Neuronal stem cell (in vitro differentiated cells): ENCODE data around the gene MROH7.
A peak's percentile ranks its signal among the peaks of the same experiment; 100 is the strongest.

Experiments
- DNase-seq: peaks from one replicate; pipeline ENCODE4 v3.0.0-alpha.2; 2013; ENCODE audit warnings: low spot score
- H2AFZ ChIP-seq: one replicate; pipeline ENCODE4 v1.6.1; 2013; ENCODE audit warnings: mild to moderate bottlenecking, low read length, inconsistent platforms
- H2AK5ac ChIP-seq: 2 replicates; pipeline ENCODE4 v1.6.1; 2013; ENCODE audit warnings: low read depth, mild to moderate bottlenecking, inconsistent platforms, low read length, moderate library complexity, mixed read lengths
- H2BK120ac ChIP-seq: 2 replicates; pipeline ENCODE4 v1.6.1; 2013; ENCODE audit warnings: low read depth, mild to moderate bottlenecking, inconsistent platforms, low read length, moderate library complexity, mixed read lengths
- H2BK12ac ChIP-seq: one replicate; pipeline ENCODE4 v1.6.1; 2013; ENCODE audit warnings: low read length, inconsistent platforms
- H2BK15ac ChIP-seq: 2 replicates; pipeline ENCODE4 v1.6.1; 2013; ENCODE audit warnings: mild to moderate bottlenecking, low read length, inconsistent platforms, mixed read lengths
- H2BK5ac ChIP-seq: one replicate; pipeline ENCODE4 v1.6.1; 2013; ENCODE audit warnings: inconsistent platforms, mild to moderate bottlenecking, low read length, moderate library complexity
- H3K14ac ChIP-seq: one replicate; pipeline ENCODE4 v1.6.1; 2013; ENCODE audit warnings: low read length, inconsistent platforms
- H3K18ac ChIP-seq: 2 replicates; pipeline ENCODE4 v1.6.1; 2013; ENCODE audit warnings: low read length, inconsistent platforms
- H3K23ac ChIP-seq: 2 replicates; pipeline ENCODE4 v1.6.1; 2013; ENCODE audit warnings: low read depth, mild to moderate bottlenecking, mixed read lengths, low read length, inconsistent platforms; ENCODE audit not compliant: poor library complexity
- H3K27ac ChIP-seq: replicated peaks from 3 replicates; pipeline ENCODE4 v1.5.1; 2013; ENCODE audit warnings: low read length, inconsistent platforms
- H3K27me3 ChIP-seq, 3 experiments: 2 replicates each; pipeline ENCODE4 v1.6.1; 2013; ENCODE audit warnings: low read length in 3 of 3, mild to moderate bottlenecking in 2 of 3, inconsistent platforms in 1 of 3, low read depth in 1 of 3, mixed read lengths in 1 of 3, moderate library complexity in 1 of 3; ENCODE audit not compliant: control insufficient read depth in 3 of 3, insufficient read depth in 3 of 3
- H3K36me3 ChIP-seq, 2 donors: replicated peaks in 1 of 2; 2 replicates each; pipeline ENCODE4 v1.6.1; 2013; ENCODE audit warnings: low read length in 2 of 2; ENCODE audit not compliant: control insufficient read depth in 2 of 2, insufficient read depth in 2 of 2
- H3K4ac ChIP-seq: 2 replicates; pipeline ENCODE4 v1.6.1; 2013; ENCODE audit warnings: inconsistent platforms, mild to moderate bottlenecking, low read length, moderate library complexity
- H3K4me1 ChIP-seq, 2 donors: 1 replicate in 1 of 2; 2 replicates in 1 of 2; pipeline ENCODE4 v1.6.1; 2013; ENCODE audit warnings: low read length in 2 of 2, low read depth in 1 of 2; ENCODE audit not compliant: control insufficient read depth in 2 of 2, insufficient read depth in 1 of 2
- H3K4me2 ChIP-seq: one replicate; pipeline ENCODE4 v1.6.1; 2013; ENCODE audit warnings: mild to moderate bottlenecking, low read length, inconsistent platforms; ENCODE audit not compliant: insufficient read depth, poor library complexity, severe bottlenecking
- H3K4me3 ChIP-seq, 2 donors: 2 replicates each; pipeline ENCODE4 v1.5.1; 2013; ENCODE audit warnings: low read length in 2 of 2, mild to moderate bottlenecking in 2 of 2, inconsistent platforms in 1 of 2, moderate library complexity in 1 of 2
- H3K79me1 ChIP-seq: one replicate; pipeline ENCODE4 v1.6.1; 2013; ENCODE audit warnings: low read depth, mild to moderate bottlenecking, inconsistent platforms, low read length, moderate library complexity
- H3K9ac ChIP-seq: one replicate; pipeline ENCODE4 v1.6.1; 2013; ENCODE audit warnings: mild to moderate bottlenecking, low read depth, low read length, inconsistent platforms; ENCODE audit not compliant: poor library complexity
- H3K9me3 ChIP-seq, 2 donors: replicated peaks in 1 of 2; 2 replicates each; pipeline versions ENCODE3 to v1.6.1; 2013; ENCODE audit warnings: low read length in 2 of 2, mild to moderate bottlenecking in 2 of 2, inconsistent platforms in 1 of 2, low read depth in 1 of 2, mixed read lengths in 1 of 2, moderate library complexity in 1 of 2; ENCODE audit not compliant: control insufficient read depth in 2 of 2, insufficient read depth in 1 of 2
- H4K8ac ChIP-seq: one replicate; pipeline ENCODE4 v1.6.1; 2013; ENCODE audit warnings: low read depth, mild to moderate bottlenecking, inconsistent platforms, low read length, moderate library complexity
- H4K91ac ChIP-seq: one replicate; pipeline ENCODE4 v1.6.1; 2013; ENCODE audit warnings: low read length, low read depth, mild to moderate bottlenecking, inconsistent platforms; ENCODE audit not compliant: poor library complexity
- WGBS, 2 donors: extraction: QIAGEN DNeasy Blood & Tissue Kit; methylation state at CpG; one replicate each; pipeline ENCODE4 v1.1.7; 2013; ENCODE audit warnings: missing lambda C conversion rate in 2 of 2, mixed read lengths in 1 of 2; ENCODE audit not compliant: insufficient read length in 2 of 2, insufficient replicate concordance in 1 of 2; ENCODE audit errors: extremely low coverage in 2 of 2; 5-methylcytosine and 5-hydroxymethylcytosine counted together

MROH7 gene

GRCh38 chr1:54668567-54668966 is 27.0 kb downstream of the MROH7 start:
- Histone ChIP-seq H3K23ac (no peak overlapping the region), H3K14ac (no peak overlapping the region), H2BK12ac (no peak overlapping the region), H2BK120ac (no peak overlapping the region), H2BK5ac (no peak overlapping the region), H2BK15ac (no peak overlapping the region), H4K91ac (no peak overlapping the region), H3K18ac (no peak overlapping the region), H4K8ac (no peak overlapping the region), H3K79me1 (no peaks in the 10 kb centered on the region), H3K4me1 (no peaks in the 10 kb centered on the region), H3K27me3 (no peaks in the 10 kb centered on the region), H3K4me3 (no peak overlapping the region), H3K4ac (no peak overlapping the region), H3K27ac (no peak overlapping the region), H2AFZ (no peak overlapping the region), H3K4me2 (no peak overlapping the region), H3K9me3 (peaks cover 0 to under 1% of the 10 kb centered on the region in 2 donors), H3K36me3 (no peaks in the 10 kb centered on the region), H2AK5ac (no peak overlapping the region), H3K9ac (no peak overlapping the region)
- no CpG with 5 or more reads among the region's 2 CpGs for WGBS, 2 donors
- no peak for DNase-seq

- Histone ChIP-seq H3K4ac (no peak overlapping the region), H2BK12ac (no peak overlapping the region), H2AFZ (no peak overlapping the region), H3K4me1 (no peaks in the 10 kb centered on the region), H2BK15ac (no peak overlapping the region), H2BK5ac (no peak overlapping the region), H2BK120ac (no peak overlapping the region), H4K91ac (no peak overlapping the region), H3K36me3 (no peaks in the 10 kb centered on the region), H3K4me2 (no peak overlapping the region), H3K14ac (no peak overlapping the region), H3K23ac (no peak overlapping the region), H3K27ac (no peak overlapping the region), H3K9me3 (peaks cover 0 to 1% of the 10 kb centered on the region in 2 donors), H3K18ac (no peak overlapping the region), H3K27me3 (no peaks in the 10 kb centered on the region), H2AK5ac (no peak overlapping the region), H3K79me1 (no peaks in the 10 kb centered on the region), H3K4me3 (no peak overlapping the region), H4K8ac (peak overlapping the region; percentile 17), H3K9ac (no peak overlapping the region)
- peak; percentile 50 for DNase-seq
- no CpG with 5 or more reads among the region's 6 CpGs for WGBS, 2 donors
Measured at GRCh38 chr1:54671985-54672608, 30.5 kb downstream of the MROH7 start.

- Histone ChIP-seq H3K18ac (peak overlapping the region; percentile 57), H4K8ac (no peak overlapping the region), H3K23ac (no peak overlapping the region), H3K9me3 (no peaks in the 10 kb centered on the region), H2BK5ac (no peak overlapping the region), H3K27ac (no peak overlapping the region), H2AK5ac (no peak overlapping the region), H2AFZ (peak overlapping the region; percentile 28), H3K9ac (no peak overlapping the region), H3K14ac (peak overlapping the region; percentile 79), H3K27me3 (peaks cover 0 to 9% (median 0%) of the 10 kb centered on the region in 3 experiments), H2BK15ac (no peak overlapping the region), H4K91ac (no peak overlapping the region), H3K36me3 (no peaks in the 10 kb centered on the region), H3K79me1 (no peaks in the 10 kb centered on the region), H2BK12ac (no peak overlapping the region), H3K4me2 (no peak overlapping the region), H3K4ac (no peak overlapping the region), H3K4me3 (peak overlapping the region in 1 of 2 donors; percentile 11), H3K4me1 (peaks cover 8 to 14% of the 10 kb centered on the region in 2 donors), H2BK120ac (no peak overlapping the region)
- no CpG with 5 or more reads among the region's 17 CpGs for WGBS, 2 donors
- DNase-seq = no peak
Measured at GRCh38 chr1:54678776-54679643, 37.4 kb downstream of the MROH7 start.

GRCh38 chr1:54679706-54680105 is 38.1 kb downstream of the MROH7 start:
- H2AFZ ChIP-seq = no peak overlapping the region
- H3K4me3 ChIP-seq = peak overlapping the region in 1 of 2 donors; percentile 36
- H4K91ac ChIP-seq = no peak overlapping the region
- no peaks in the 10 kb centered on the region for H3K79me1 ChIP-seq
- peak overlapping the region; percentile 18 for H3K9ac ChIP-seq
- peak overlapping the region; percentile 35 for H2BK5ac ChIP-seq
- H3K27me3 ChIP-seq = peaks cover 0 to 9% (median 0%) of the 10 kb centered on the region in 3 experiments
- H2BK120ac ChIP-seq = no peak overlapping the region
- H2BK12ac ChIP-seq = no peak overlapping the region
- no peaks in the 10 kb centered on the region for H3K9me3 ChIP-seq
- no peak for DNase-seq
- no peaks in the 10 kb centered on the region for H3K36me3 ChIP-seq
- H3K18ac ChIP-seq = peak overlapping the region; percentile 62
- H3K27ac ChIP-seq = no peak overlapping the region
- peak overlapping the region; percentile 27 for H3K23ac ChIP-seq
- no CpG with 5 or more reads among the region's 7 CpGs for WGBS, 2 donors
- no peak overlapping the region for H2AK5ac ChIP-seq
- no peak overlapping the region for H3K4ac ChIP-seq
- no peak overlapping the region for H3K14ac ChIP-seq
- H4K8ac ChIP-seq = no peak overlapping the region
- H3K4me1 ChIP-seq = peaks cover 8 to 14% of the 10 kb centered on the region in 2 donors
- H3K4me2 ChIP-seq = no peak overlapping the region
- no peak overlapping the region for H2BK15ac ChIP-seq
